GM12865 (cell line): Measurements from ENCODE around the gene L3MBTL1.
A peak's percentile ranks its signal among the peaks of the same experiment; 100 is the strongest.

Experiments used
- DNase-seq: peaks from one replicate; pipeline ENCODE4 v3.0.0; 2010; ENCODE audit warnings: low read depth
- H3K4me3 ChIP-seq: 2 replicates; pipeline ENCODE4 v1.5.1; 2011; ENCODE audit warnings: mild to moderate bottlenecking, low read depth, low read length, control low read depth
- CTCF ChIP-seq: IDR thresholded peaks from 2 replicates; pipeline ENCODE4 v1.5.1; 2011; ENCODE audit warnings: low read length, control low read depth, low read depth, inconsistent platforms; ENCODE audit not compliant: insufficient read depth; ENCODE audit errors: missing control alignments

The L3MBTL1 gene

DNA sequence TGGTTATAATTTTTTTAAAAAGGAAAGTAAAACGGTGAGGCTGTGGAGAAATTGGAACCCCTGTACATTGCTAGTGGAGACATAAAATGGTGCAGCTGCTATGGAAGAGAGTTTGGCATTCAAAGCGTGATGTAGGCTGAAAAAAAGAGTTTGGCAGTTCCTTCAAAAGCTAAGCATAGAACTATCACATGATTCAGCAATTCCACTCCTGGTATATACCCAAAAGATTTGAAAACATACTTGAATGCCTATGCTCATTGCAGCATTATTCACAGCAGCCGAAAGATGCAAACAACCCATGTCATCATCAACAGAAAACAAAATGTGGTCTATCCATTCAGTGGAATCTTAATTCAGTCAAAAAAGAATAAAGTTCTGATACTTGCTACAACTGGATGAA, 46.9 kb downstream of the L3MBTL1 start:
- no peak for TF ChIP-seq CTCF
- H3K4me3 ChIP-seq: no peak overlapping the region
- DNase-seq: no peak

DNA sequence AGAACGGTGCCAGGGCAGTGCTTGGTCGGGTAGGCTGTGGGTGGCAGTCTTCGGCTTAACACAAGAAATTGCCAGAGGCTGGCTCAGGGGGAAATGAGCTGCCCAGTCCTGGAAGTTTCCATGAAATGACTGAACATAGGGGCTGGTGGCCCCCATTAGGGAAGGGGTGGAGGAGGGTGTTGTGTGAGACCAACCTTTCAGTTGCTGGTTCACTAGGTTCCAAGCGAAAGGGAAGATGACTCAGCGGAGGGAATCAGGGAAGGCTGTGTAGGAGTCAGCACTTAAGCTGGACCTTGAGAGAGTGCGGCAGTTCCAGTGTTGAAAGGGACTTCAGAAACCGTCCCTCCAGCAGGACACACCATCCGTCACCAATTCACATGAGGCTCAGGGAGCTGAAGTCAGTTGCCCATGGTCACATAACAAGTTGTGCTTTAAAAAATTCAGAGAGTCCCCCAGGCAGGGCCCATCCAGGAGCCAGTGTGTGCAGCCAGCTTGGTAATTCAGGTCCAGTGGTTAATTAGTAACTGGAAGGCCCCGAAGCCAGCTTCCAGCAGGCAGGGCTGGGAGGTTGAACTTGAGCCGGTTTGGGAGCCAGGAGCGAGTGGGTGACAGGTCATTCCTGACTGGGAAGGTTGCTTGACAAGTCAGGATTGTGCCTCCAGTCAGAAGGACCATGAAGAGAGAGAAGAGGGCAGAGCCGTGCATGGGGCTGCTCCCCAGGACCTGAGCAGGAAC, 51.1 kb downstream of the L3MBTL1 start, which contains the start of gene SGK2:
Gene SGK2, plus strand, starts transcription at position 616 of the 735 bp plus-strand sequence. CDS start 7,469 bp downstream, outside the sequence.
- no peak within 1 kb of the TSS for H3K4me3 ChIP-seq
- DNase-seq: no peak
- TF ChIP-seq CTCF: no peak

DNA sequence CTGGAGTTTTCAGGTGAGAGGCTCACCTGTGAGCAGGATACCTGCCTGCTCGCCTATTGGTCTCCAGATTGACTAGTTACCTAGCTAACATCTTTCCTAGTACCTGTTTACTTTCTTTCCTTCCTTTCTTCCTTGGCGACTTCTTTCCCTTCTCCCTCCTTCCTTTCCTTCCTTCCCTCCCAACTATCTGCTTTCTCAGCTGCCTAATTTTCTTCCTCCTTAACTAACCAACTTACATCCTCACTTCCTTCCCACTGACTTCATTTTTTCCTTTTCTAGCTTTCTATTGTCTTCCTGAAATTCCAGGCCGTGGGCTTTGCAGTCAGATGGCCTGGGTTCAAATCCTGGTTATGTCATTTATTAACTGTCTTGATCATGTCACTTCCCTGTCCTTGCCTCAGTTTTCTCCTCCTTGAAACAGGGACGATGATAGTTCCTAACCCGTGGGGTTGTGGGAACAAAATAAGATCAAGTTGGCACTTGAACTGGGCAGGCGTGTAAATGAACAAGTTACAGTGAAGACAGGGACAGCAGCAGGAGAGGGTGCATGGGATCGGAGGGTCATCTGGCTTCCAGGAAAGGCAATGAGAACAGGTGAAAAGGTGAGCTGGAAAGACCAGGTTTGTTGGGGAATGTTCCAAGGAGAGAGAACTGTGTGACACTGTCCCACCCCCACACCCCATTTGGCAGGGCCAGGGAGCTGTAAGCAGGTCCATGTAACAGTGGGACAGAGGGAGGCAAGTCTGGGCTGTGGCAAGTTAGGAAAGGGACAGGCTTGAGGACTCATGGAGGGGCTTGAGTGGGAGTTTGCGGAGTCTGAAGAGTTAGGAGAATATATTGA, 51.9 kb downstream of the L3MBTL1 start:
- H3K4me3 ChIP-seq: no peak overlapping the region
- no peak for TF ChIP-seq CTCF
- DNase-seq: no peak

- H3K4me3 ChIP-seq: no peak overlapping the region
- no peak for DNase-seq
- no peak for TF ChIP-seq CTCF
Observed at GRCh38 chr20:43560974-43561373, 53.5 kb downstream of the L3MBTL1 start.

DNA sequence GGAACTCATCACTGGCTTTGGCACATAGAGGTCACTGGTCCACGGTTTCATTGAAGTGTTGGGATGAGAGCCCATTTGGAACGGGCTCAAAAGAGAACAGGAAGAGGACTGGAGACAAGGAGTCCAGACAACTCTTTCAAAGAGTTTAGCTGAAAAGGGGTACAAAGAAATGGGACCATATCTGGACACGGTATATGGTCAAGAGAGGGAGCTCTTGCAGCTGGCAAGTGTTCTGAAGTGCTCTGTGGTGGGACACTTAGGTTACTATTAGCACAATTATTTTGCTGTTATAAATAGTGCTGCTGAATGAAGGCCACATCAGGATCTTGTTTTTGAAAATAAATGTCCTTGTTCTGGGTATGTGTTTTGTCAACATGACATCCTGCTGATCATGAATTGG, 55.9 kb downstream of the L3MBTL1 start:
- no peak overlapping the region for H3K4me3 ChIP-seq
- TF ChIP-seq CTCF: no peak
- DNase-seq: peak; percentile 27

DNA sequence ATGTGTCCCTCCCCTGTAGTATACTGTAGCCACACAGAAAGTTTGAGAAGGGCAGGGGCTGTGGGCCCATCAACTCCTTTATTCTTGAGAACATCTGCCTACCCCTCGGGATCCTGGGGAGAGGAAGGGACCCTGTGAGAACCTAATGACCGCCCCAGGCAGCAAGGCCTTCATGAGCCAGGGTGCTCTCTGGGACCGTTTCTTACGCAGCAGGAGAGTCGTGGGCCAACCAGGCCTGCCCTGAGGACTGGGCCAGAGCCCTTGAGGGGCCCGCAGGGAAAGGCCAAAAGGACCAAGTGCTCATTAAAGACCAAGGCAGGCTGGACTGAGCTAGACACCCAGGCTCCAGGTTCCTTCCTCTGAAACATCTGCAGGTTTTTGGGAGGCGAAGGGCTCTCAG, 56.5 kb downstream of the L3MBTL1 start:
- no peak for TF ChIP-seq CTCF
- no peak for DNase-seq
- no peak overlapping the region for H3K4me3 ChIP-seq
